HepG2 (cell line): ENCODE measurements around the gene PRKAR1A. TPM values are rescaled to one million over a fixed set of nuclear protein-coding genes. Genes with fewer than 3 reads are reported as not detected.

ENCODE experiments used
- CEBPB ChIP-seq: IDR thresholded peaks from 2 replicates; pipeline ENCODE4 v1.6.1; 2011; ENCODE audit warnings: low read depth, low read length, improper control_type of control experiment, borderline replicate concordance
- CHD4 ChIP-seq: fragments of 200-600 bp; sonication (generic); IDR thresholded peaks from 2 replicates; pipeline ENCODE4 v1.7.0; 2017; ENCODE audit warnings: mild to moderate bottlenecking, low read length, borderline replicate concordance
- KMT2A ChIP-seq: sonication (generic); formaldehyde crosslinking; IDR thresholded peaks from 2 replicates; pipeline ENCODE4 v1.4.0; 2020; ENCODE audit warnings: missing genetic modification reagents
- NR2F6 ChIP-seq, 2 experiments: IDR thresholded peaks; 2 replicates each; pipeline ENCODE4 v1.6.1; 2016; ENCODE audit warnings: antibody characterized with exemption in 1 of 2, mild to moderate bottlenecking in 1 of 2
- RFXAP ChIP-seq: sonication (generic); formaldehyde crosslinking; IDR thresholded peaks from 2 replicates; pipeline ENCODE4 v1.4.0; 2020; ENCODE audit warnings: missing genetic modification reagents, borderline replicate concordance
- SIN3B ChIP-seq: fragments of 150-350 bp; IDR thresholded peaks from 2 replicates; pipeline ENCODE4 v1.6.1; 2014; ENCODE audit warnings: low read length
- SMYD3 ChIP-seq: sonication (generic); formaldehyde crosslinking; IDR thresholded peaks from 2 replicates; pipeline ENCODE4 v1.8.1; 2023; ENCODE audit warnings: mild to moderate bottlenecking, missing genetic modification reagents
- TARDBP ChIP-seq: sonication (generic); formaldehyde crosslinking; IDR thresholded peaks from 2 replicates; pipeline ENCODE4 v1.8.0; 2022; ENCODE audit warnings: mild to moderate bottlenecking, missing genetic modification reagents
- TSC22D2 ChIP-seq: sonication (generic); formaldehyde crosslinking; IDR thresholded peaks from 2 replicates; pipeline ENCODE4 v1.5.1; 2020; ENCODE audit warnings: missing genetic modification reagents, mild to moderate bottlenecking, borderline replicate concordance
- YEATS4 ChIP-seq: sonication (generic); formaldehyde crosslinking; IDR thresholded peaks from 2 replicates; pipeline ENCODE4 v1.4.0; 2020; ENCODE audit warnings: missing genetic modification reagents, borderline replicate concordance
- ZNF543 ChIP-seq: sonication (generic); formaldehyde crosslinking; IDR thresholded peaks from 2 replicates; pipeline ENCODE4 v1.4.0; 2020; ENCODE audit warnings: mild to moderate bottlenecking, missing genetic modification reagents
- ZNF841 ChIP-seq: sonication (generic); formaldehyde crosslinking; IDR thresholded peaks from 2 replicates; pipeline ENCODE4 v1.8.1; 2023; ENCODE audit warnings: missing genetic modification reagents, borderline replicate concordance
- ZSCAN20 ChIP-seq: sonication (generic); formaldehyde crosslinking; IDR thresholded peaks from 2 replicates; pipeline ENCODE4 v1.4.0; 2020; ENCODE audit warnings: missing genetic modification reagents, mild to moderate bottlenecking, borderline replicate concordance
- polyA plus RNA-seq, 8 experiments: library from polyadenylated mRNA; depleted of rRNA in 3 of 8; stranded (reverse) in 7 of 8; unstranded in 1 of 8; fragments of >200 nt; fragmentation: Illumina TruSeq in 4 of 8; extraction: Trizol in 4 of 8; gene quantifications; 2 replicates each; pipeline versions ENCODE4 v1.2.1 to v1.2.3, GENCODE V29; 2011 to 2016; ENCODE audit warnings: low read depth in 4 of 8, missing spikeins in 1 of 8, mixed read lengths in 1 of 8; ENCODE audit not compliant: insufficient read depth in 1 of 8
- total RNA-seq, 5 experiments: library from RNA; depleted of rRNA; stranded (reverse); fragments of >200 nt; fragmentation: Illumina TruSeq; extraction: Trizol; gene quantifications; 2 replicates each; pipeline ENCODE4 v1.2.3, GENCODE V29; 2016; ENCODE audit warnings: low read depth in 1 of 5
- TF ChIP-seq, protein P1 (sequence below): sonication (generic); formaldehyde crosslinking; conservative IDR thresholded peaks from 2 replicates; pipeline ENCODE4 v1.4.0; 2020; ENCODE audit warnings: mild to moderate bottlenecking, missing genetic modification reagents, moderate library complexity
- TF ChIP-seq, protein P2 (sequence below): sonication (generic); formaldehyde crosslinking; IDR thresholded peaks from 2 replicates; pipeline ENCODE4 v1.5.0; 2020; ENCODE audit warnings: mild to moderate bottlenecking, missing genetic modification reagents
- TF ChIP-seq, protein P3 (sequence below): sonication (generic); formaldehyde crosslinking; IDR thresholded peaks from 2 replicates; pipeline ENCODE4 v1.4.0; 2020; ENCODE audit warnings: mild to moderate bottlenecking, missing genetic modification reagents, borderline replicate concordance

Gene PRKAR1A
- total and polyA plus RNA-seq, 2 of the 13 experiments (the other 11 are each of a cell fraction or from before 2014, with no cell fraction given): 265 to 266 TPM

DNA sequence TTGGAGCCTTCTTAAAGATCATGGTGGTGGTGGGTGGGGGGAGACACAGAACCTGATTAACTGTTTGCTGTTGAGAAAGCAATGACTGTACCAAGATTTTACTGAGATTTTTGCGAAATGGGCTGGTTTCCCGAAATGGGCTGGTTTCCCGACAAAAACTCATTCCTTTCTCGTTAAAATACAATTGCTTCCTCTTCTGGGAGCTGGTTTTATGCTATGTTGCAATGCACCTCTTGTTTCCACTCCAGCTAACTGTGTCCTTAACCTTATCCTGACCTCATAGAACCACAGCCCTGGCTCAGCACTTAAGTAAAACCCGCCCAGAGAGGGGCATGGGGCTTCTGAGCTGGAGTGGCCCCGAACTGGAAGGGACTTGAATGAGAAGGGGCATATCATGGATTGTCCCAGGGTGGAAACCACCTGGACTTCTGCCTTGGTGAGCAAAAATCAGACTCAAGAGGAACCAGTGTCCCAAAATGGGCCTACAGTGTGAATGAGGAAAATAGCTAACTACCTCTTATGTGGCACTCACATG, 68.1 kb downstream of the PRKAR1A start (continued):
- TF ChIP-seq, protein P1, sequence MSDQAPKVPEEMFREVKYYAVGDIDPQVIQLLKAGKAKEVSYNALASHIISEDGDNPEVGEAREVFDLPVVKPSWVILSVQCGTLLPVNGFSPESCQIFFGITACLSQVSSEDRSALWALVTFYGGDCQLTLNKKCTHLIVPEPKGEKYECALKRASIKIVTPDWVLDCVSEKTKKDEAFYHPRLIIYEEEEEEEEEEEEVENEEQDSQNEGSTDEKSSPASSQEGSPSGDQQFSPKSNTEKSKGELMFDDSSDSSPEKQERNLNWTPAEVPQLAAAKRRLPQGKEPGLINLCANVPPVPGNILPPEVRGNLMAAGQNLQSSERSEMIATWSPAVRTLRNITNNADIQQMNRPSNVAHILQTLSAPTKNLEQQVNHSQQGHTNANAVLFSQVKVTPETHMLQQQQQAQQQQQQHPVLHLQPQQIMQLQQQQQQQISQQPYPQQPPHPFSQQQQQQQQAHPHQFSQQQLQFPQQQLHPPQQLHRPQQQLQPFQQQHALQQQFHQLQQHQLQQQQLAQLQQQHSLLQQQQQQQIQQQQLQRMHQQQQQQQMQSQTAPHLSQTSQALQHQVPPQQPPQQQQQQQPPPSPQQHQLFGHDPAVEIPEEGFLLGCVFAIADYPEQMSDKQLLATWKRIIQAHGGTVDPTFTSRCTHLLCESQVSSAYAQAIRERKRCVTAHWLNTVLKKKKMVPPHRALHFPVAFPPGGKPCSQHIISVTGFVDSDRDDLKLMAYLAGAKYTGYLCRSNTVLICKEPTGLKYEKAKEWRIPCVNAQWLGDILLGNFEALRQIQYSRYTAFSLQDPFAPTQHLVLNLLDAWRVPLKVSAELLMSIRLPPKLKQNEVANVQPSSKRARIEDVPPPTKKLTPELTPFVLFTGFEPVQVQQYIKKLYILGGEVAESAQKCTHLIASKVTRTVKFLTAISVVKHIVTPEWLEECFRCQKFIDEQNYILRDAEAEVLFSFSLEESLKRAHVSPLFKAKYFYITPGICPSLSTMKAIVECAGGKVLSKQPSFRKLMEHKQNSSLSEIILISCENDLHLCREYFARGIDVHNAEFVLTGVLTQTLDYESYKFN (CRISPR knock-in tag): peak; percentile 78
- TF ChIP-seq SMYD3 (CRISPR knock-in tag): no peak
- no peak; the same call in 1 of the 2 replicates for TF ChIP-seq TARDBP
- no peak for TF ChIP-seq ZNF841 (CRISPR knock-in tag)
- peak; percentile 98 for TF ChIP-seq CEBPB
- no peak for TF ChIP-seq SIN3B
- no peak for TF ChIP-seq YEATS4 (CRISPR knock-in tag)
- TF ChIP-seq RFXAP (CRISPR knock-in tag): 0 out of 2 replicates have a peak, but pooled peaks have one; percentile 49
- peak; percentile 91 for TF ChIP-seq NR2F6 (IDR thresholded peaks at IDR 0.05)
- peak; percentile 96 for TF ChIP-seq NR2F6 (CRISPR knock-in tag; IDR thresholded peaks at IDR 0.05)
- TF ChIP-seq, protein P2, sequence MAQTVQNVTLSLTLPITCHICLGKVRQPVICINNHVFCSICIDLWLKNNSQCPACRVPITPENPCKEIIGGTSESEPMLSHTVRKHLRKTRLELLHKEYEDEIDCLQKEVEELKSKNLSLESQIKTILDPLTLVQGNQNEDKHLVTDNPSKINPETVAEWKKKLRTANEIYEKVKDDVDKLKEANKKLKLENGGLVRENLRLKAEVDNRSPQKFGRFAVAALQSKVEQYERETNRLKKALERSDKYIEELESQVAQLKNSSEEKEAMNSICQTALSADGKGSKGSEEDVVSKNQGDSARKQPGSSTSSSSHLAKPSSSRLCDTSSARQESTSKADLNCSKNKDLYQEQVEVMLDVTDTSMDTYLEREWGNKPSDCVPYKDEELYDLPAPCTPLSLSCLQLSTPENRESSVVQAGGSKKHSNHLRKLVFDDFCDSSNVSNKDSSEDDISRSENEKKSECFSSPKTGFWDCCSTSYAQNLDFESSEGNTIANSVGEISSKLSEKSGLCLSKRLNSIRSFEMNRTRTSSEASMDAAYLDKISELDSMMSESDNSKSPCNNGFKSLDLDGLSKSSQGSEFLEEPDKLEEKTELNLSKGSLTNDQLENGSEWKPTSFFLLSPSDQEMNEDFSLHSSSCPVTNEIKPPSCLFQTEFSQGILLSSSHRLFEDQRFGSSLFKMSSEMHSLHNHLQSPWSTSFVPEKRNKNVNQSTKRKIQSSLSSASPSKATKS (CRISPR knock-in tag): no peak
- TF ChIP-seq KMT2A (CRISPR knock-in tag): peak; percentile 40; the same call in 1 of the 2 replicates
- 0 out of 2 replicates have a peak, but pooled peaks have one; percentile 40 for TF ChIP-seq ZNF543 (CRISPR knock-in tag)
- no peak for TF ChIP-seq TSC22D2 (CRISPR knock-in tag)
- no peak for TF ChIP-seq ZSCAN20 (CRISPR knock-in tag)
- no peak for TF ChIP-seq CHD4
- TF ChIP-seq, protein P3, sequence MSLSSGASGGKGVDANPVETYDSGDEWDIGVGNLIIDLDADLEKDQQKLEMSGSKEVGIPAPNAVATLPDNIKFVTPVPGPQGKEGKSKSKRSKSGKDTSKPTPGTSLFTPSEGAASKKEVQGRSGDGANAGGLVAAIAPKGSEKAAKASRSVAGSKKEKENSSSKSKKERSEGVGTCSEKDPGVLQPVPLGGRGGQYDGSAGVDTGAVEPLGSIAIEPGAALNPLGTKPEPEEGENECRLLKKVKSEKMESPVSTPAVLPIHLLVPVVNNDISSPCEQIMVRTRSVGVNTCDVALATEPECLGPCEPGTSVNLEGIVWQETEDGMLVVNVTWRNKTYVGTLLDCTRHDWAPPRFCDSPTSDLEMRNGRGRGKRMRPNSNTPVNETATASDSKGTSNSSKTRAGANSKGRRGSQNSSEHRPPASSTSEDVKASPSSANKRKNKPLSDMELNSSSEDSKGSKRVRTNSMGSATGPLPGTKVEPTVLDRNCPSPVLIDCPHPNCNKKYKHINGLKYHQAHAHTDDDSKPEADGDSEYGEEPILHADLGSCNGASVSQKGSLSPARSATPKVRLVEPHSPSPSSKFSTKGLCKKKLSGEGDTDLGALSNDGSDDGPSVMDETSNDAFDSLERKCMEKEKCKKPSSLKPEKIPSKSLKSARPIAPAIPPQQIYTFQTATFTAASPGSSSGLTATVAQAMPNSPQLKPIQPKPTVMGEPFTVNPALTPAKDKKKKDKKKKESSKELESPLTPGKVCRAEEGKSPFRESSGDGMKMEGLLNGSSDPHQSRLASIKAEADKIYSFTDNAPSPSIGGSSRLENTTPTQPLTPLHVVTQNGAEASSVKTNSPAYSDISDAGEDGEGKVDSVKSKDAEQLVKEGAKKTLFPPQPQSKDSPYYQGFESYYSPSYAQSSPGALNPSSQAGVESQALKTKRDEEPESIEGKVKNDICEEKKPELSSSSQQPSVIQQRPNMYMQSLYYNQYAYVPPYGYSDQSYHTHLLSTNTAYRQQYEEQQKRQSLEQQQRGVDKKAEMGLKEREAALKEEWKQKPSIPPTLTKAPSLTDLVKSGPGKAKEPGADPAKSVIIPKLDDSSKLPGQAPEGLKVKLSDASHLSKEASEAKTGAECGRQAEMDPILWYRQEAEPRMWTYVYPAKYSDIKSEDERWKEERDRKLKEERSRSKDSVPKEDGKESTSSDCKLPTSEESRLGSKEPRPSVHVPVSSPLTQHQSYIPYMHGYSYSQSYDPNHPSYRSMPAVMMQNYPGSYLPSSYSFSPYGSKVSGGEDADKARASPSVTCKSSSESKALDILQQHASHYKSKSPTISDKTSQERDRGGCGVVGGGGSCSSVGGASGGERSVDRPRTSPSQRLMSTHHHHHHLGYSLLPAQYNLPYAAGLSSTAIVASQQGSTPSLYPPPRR: peak; percentile 42; the same call in 1 of the 2 replicates
